Activated naive CD4-positive, alpha-beta T cell treated with Interleukin-2 at 50 U/mL for 16 hours (primary cell): ENCODE results near the gene ADAM15.
A peak's percentile ranks its signal among the peaks of the same experiment; 100 is the strongest.

Experiments used
- DNase-seq: peaks from one replicate; pipeline ENCODE4 v3.0.0-alpha.2; 2020

ADAM15 gene

GRCh38 chr1:155053531-155054105, 2.5 kb downstream of the ADAM15 start:
- no peak for DNase-seq

- DNase-seq = no peak
Observed at GRCh38 chr1:155057104-155057503, 6.0 kb downstream of the ADAM15 start.

GRCh38 chr1:155057788-155058211, 6.7 kb downstream of the ADAM15 start:
- no peak for DNase-seq

GRCh38 chr1:155060736-155061135, 9.6 kb downstream of the ADAM15 start:
- DNase-seq = no peak

- peak; percentile 96 for DNase-seq
Observed at GRCh38 chr1:155061381-155062150, 10.4 kb downstream of the ADAM15 start.

GRCh38 chr1:155062151-155062686, 11.1 kb downstream of the ADAM15 start:
- no peak for DNase-seq

- peak; percentile 80 for DNase-seq
Observed at GRCh38 chr1:155062702-155063411, 11.7 kb downstream of the ADAM15 start.

GRCh38 chr1:155063550-155064110, 12.5 kb downstream of the ADAM15 start, which contains the start of gene EFNA4:
Gene EFNA4, plus strand, starts transcription at chr1:155063740. Its CDS starts 84 bp downstream, at chr1:155063824.
- DNase-seq = peak; percentile 87

GRCh38 chr1:155064111-155064831, 13.2 kb downstream of the ADAM15 start:
- peak; percentile 41 for DNase-seq

- no peak for DNase-seq
Observed at GRCh38 chr1:155064832-155065429, 13.8 kb downstream of the ADAM15 start.

- no peak for DNase-seq
Observed at GRCh38 chr1:155066777-155067176, 15.7 kb downstream of the ADAM15 start.

GRCh38 chr1:155068599-155068998, 17.5 kb downstream of the ADAM15 start:
- no peak for DNase-seq

GRCh38 chr1:155069551-155070157, 18.5 kb downstream of the ADAM15 start:
- DNase-seq = no peak

GRCh38 chr1:155070158-155070621, 19.1 kb downstream of the ADAM15 start:
- DNase-seq = no peak

GRCh38 chr1:155070721-155071569, 19.8 kb downstream of the ADAM15 start:
- DNase-seq = peak; percentile 79

GRCh38 chr1:155071701-155072100, 20.6 kb downstream of the ADAM15 start:
- DNase-seq = no peak

GRCh38 chr1:155072531-155073289, 21.6 kb downstream of the ADAM15 start:
- no peak for DNase-seq

- no peak for DNase-seq
Observed at GRCh38 chr1:155073377-155074242, 22.5 kb downstream of the ADAM15 start.

- DNase-seq = no peak
Observed at GRCh38 chr1:155075535-155075934, 24.4 kb downstream of the ADAM15 start.
